GM10266 (cell line): ENCODE measurements around the gene FAM3C.
"Not testable (repeated sequence)": the region's sequence is repeated elsewhere in the genome, so short reads cannot be mapped to it uniquely, and the experiment has no call there.

Experiments used
- DNase-seq: peaks from one replicate; pipeline ENCODE4 v3.0.0; 2012; ENCODE audit errors: extremely low spot score
- CTCF ChIP-seq: IDR thresholded peaks from 2 replicates; pipeline ENCODE4 v1.5.1; 2012; ENCODE audit warnings: mild to moderate bottlenecking, low read depth; ENCODE audit not compliant: control insufficient read depth, insufficient read depth; ENCODE audit errors: missing control alignments

Gene FAM3C

DNA sequence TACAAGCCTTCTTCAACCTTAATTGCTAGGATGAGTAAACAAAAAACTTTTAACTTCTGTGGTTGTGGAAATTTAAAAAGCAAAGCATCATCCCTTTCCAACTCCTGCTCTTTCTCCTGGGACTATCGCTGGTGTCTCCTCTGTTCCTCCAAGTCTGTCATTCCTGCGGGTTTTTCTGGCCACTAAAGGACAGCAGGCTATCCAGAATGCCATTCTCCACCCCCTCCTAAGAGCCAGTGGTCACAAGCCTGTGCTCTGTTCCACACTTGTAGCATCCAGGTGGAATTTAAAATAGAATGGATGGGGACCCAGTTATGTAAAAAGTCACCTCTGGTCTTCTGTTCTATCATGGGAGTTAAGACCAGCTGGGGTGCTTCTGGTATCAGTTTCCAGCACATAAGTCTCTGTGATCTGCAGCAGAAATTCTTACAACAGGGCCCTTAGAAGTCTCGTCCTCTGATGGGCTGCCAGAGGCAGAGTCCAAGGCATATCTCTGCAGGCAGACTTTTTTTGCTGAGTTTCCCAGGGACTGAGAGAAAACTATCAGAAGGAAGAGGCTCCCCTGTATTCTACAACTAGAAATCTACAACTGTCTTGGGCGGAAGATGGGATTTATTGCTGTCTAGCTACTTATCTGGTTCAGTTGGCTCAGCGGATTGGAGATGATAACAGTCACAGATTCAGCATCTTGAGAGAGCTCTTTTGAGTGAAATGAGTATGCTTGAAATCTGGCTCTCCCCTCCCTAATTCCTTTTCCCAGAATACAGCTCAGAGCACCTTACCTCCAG, 72.4 kb downstream of the FAM3C start:
- no peak for TF ChIP-seq CTCF
- DNase-seq = no peak

DNA sequence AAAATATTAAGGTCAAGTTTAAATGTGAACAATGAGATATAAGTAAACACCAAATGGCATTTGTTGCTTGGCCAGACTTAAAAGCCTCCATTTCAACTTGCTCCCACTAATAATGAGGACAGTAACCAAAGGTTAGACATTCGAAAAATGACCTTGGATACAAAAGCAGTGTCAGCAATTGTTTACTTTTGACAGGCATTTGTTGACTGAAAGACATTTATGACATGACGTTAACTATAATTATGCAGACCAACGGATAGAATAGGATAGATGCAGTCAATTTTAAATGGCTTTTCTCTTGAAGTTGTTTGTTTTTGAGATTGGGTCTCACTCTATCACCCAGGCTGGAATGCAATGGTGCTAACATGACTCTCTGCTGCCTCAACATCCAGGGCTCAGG, 73.6 kb downstream of the FAM3C start:
- DNase-seq = no peak
- no peak for TF ChIP-seq CTCF

- DNase-seq = not testable (repeated sequence)
Observed at GRCh38 chr7:121315170-121315569, 80.9 kb downstream of the FAM3C start.

GRCh38 chr7:121313793-121314676, 82.1 kb downstream of the FAM3C start:
- no peak for TF ChIP-seq CTCF
- DNase-seq = no peak

GRCh38 chr7:121313220-121313792, 82.8 kb downstream of the FAM3C start:
- DNase-seq = no peak
- TF ChIP-seq CTCF = no peak

GRCh38 chr7:121307021-121307574, 89.0 kb downstream of the FAM3C start:
- no peak for DNase-seq

More at GRCh38 chr7:121307021-121307574, 89.0 kb downstream of the FAM3C start:
- TF ChIP-seq CTCF = no peak
